ENCODE data around the gene NIPBL. TPM values are rescaled to one million over a fixed set of nuclear protein-coding genes. Genes with fewer than 3 reads are reported as not detected.

Gene NIPBL
- total and polyA plus RNA-seq, 2 of the 8 experiments (the other 6 are each of a cell fraction or from before 2014, with no cell fraction given): 21.1 to 53.5 TPM

- TF ChIP-seq MAFK (IDR thresholded peaks at IDR 0.05; ENCODE audit: low read depth, low read length) (no peak), BACH1 (IDR thresholded peaks at IDR 0.05; ENCODE audit: low read length) (no peak), TCF12 (IDR thresholded peaks at IDR 0.05; ENCODE audit: low read depth, low read length) (no peak)
These were observed 76.5 kb downstream of the NIPBL start (continued) for GRCh38 chr5:36953043-36953442.

Measured in H1 (cell line).